Measurements from ENCODE around the gene EMSY. TPM values are rescaled to one million over a fixed set of nuclear protein-coding genes. Genes with fewer than 3 reads are reported as not detected.

Gene EMSY
- total and polyA plus RNA-seq, 2 donors (not counting 3 experiments of a cell fraction or from before 2014, with no cell fraction given) = 18.3 to 25.7 TPM

- ChIA-PET POLR2A (interaction anchor here (1.5 kb wide), 1 partner anchor 39 kb away, joined by 4 read pairs; no protein-coding TSS in a partner anchor), CTCF (no interaction called here)
- Histone ChIP-seq H3K4me3 (replicated peaks in 1 of 3; ENCODE audit: insufficient read depth in 1 of 3, low read depth in 1 of 3, low read length in 3 of 3) (no peak overlapping the region), H3K9me1 (replicated peaks; ENCODE audit: control insufficient read depth, extremely low read depth, insufficient read depth, low read length) (no peaks in the 10 kb centered on the region), H3K27ac (ENCODE audit: insufficient read depth, low read depth, low read length) (no peak overlapping the region), H3K27me3 (ENCODE audit: control insufficient read depth in 2 of 2, insufficient read depth in 2 of 2, low read length in 2 of 2) (no peaks in the 10 kb centered on the region), H3K36me3 (ENCODE audit: control insufficient read depth in 2 of 2, extremely low read depth in 1 of 2, insufficient read depth in 2 of 2, low read length in 2 of 2) (peaks cover 1 to 8% of the 10 kb centered on the region in 2 experiments), H3K4me1 (ENCODE audit: control insufficient read depth, extremely low read depth, insufficient read depth, low read length) (no peaks in the 10 kb centered on the region), H3K9me3 (replicated peaks; ENCODE audit: control insufficient read depth, insufficient read depth, low read length) (no peaks in the 10 kb centered on the region), H3K79me2 (ENCODE audit: control insufficient read depth, insufficient read depth, low read length) (no peaks in the 10 kb centered on the region), H2AFZ (ENCODE audit: low read depth, low read length) (no peak overlapping the region), H3K4me2 (ENCODE audit: insufficient read depth, low read length) (no peak overlapping the region), H4K20me1 (replicated peaks; ENCODE audit: control insufficient read depth, extremely low read depth, insufficient read depth, low read length) (no peaks in the 10 kb centered on the region), H3K9ac (replicated peaks; ENCODE audit: extremely low read depth, insufficient read depth, low read length) (no peak overlapping the region)
- dilution Hi-C loops (cut with MboI; ENCODE audit: extremely low pct_ligation_motif_present, low sequenced_read_pairs) (no loop called here), intact Hi-C loops (cut with micrococcal nuclease) (no loop called here)
- no peak for DNase-seq (ENCODE audit: low read depth, low spot score)
- no TSS peak for BruUV-seq (replicated peaks)
- TF ChIP-seq MYC (IDR thresholded peaks at IDR 0.05; ENCODE audit: low read depth, low read length) = no peak
- TF ChIP-seq POLR2AphosphoS5 (IDR thresholded peaks at IDR 0.05; ENCODE audit: insufficient read depth, low read depth, low read length) = no peak
- no peak for TF ChIP-seq GATA2 (IDR thresholded peaks at IDR 0.05; ENCODE audit: insufficient read depth, insufficient read length, low read depth, low read length)
- no peak for TF ChIP-seq MAX (IDR thresholded peaks at IDR 0.05; ENCODE audit: insufficient read depth, insufficient read length)
- no peak for TF ChIP-seq POLR2A (IDR thresholded peaks at IDR 0.05; ENCODE audit: low read depth, low read length)
- no peak for TF ChIP-seq EZH2 (IDR thresholded peaks at IDR 0.05; ENCODE audit: borderline replicate concordance, low read depth, low read length, severe bottlenecking)
- TF ChIP-seq CTCF (IDR thresholded peaks at IDR 0.05; ENCODE audit: extremely low read depth in 1 of 2, insufficient read depth in 1 of 2, low read depth in 1 of 2, low read length in 2 of 2) = no peak
- TF ChIP-seq FOS (IDR thresholded peaks at IDR 0.05; ENCODE audit: borderline replicate concordance, insufficient read depth, low read length) = no peak
- TF ChIP-seq JUN (IDR thresholded peaks at IDR 0.05; ENCODE audit: borderline replicate concordance, insufficient read depth, insufficient read length, low read depth) = no peak
- no peak for FAIRE-seq
These were observed 26.6 kb downstream of the EMSY start for GRCh38 chr11:76471382-76471781.

Data from endothelial cell of umbilical vein (primary cell).